HCT116 (cell line): Measurements from ENCODE around the gene SHISAL2A. TPM values are rescaled to one million over a fixed set of nuclear protein-coding genes. Genes with fewer than 3 reads are reported as not detected.

Experiments
- ATAC-seq: fragments of 200-7000 bp; cut with Tn5 transposase; 2 replicates; pipeline ENCODE4 v1.9.1; 2020; ENCODE audit warnings: mild to moderate bottlenecking, moderate library complexity
- BruUV-seq: library from RNA; stranded (reverse); fragments of 400-500 nt; replicated peaks from 2 replicates; lab custom pipeline; 2021; lab: Mats Ljungman, UMichigan
- CTCF ChIA-PET: fragments of 300-600 bp; sonication (Branson Sonifier 250); formaldehyde crosslinking; loops from one replicate; lab custom pipeline; 2021; ENCODE audit warnings: antibody characterized with exemption; lab: Charles Lee
- POLR2A ChIA-PET: fragments of 300-600, 350-600 bp; sonication (Branson Sonifier 250); formaldehyde crosslinking; loops from one replicate; lab custom pipeline; 2021; ENCODE audit warnings: antibody characterized with exemption; lab: Charles Lee
- RAD21 ChIA-PET, 2 experiments: fragments of 300-600 bp; sonication (Branson Sonifier 250); formaldehyde crosslinking; loops; one replicate each; lab custom pipeline; 2023; ENCODE audit warnings: low total read pairs in 2 of 2; ENCODE audit not compliant: uncharacterized antibody in 2 of 2, unreplicated experiment in 2 of 2, low non-redundant PET in 1 of 2; lab: Charles Lee
- DNase-seq: peaks from one replicate; pipeline ENCODE4 v3.0.0-alpha.2; 2010; ENCODE audit warnings: low read depth, low spot score
- H2AFZ ChIP-seq: fragments of 200-600 bp; shearing (Covaris generic), sonication (generic); 2 replicates; pipeline ENCODE4 v1.6.1; 2017; ENCODE audit warnings: low read depth, mixed run types, mixed read lengths, antibody characterized with exemption, low read length; ENCODE audit not compliant: poor library complexity, severe bottlenecking
- H3K27ac ChIP-seq: 2 replicates; pipeline ENCODE4 v1.5.1; 2012; ENCODE audit warnings: low read depth, low read length
- H3K27me3 ChIP-seq: fragments of 200-600 bp; sonication (generic); 2 replicates; pipeline ENCODE4 v1.6.1; 2016; ENCODE audit warnings: mixed run types, low read length, mixed read lengths; ENCODE audit not compliant: insufficient read depth
- H3K36me3 ChIP-seq, 2 experiments: fragments of 200-500 bp in 1 of 2; fragments of 200-600 bp in 1 of 2; sonication (Bioruptor generic) in 1 of 2; sonication (generic) in 1 of 2; 2 replicates each; pipeline versions ENCODE4 v1.5.1 to v1.6.1; 2014 to 2016; ENCODE audit warnings: low read length in 2 of 2, inconsistent platforms in 1 of 2, mixed read lengths in 1 of 2, mixed run types in 1 of 2; ENCODE audit not compliant: insufficient read depth in 2 of 2, control insufficient read depth in 1 of 2
- H3K4me1 ChIP-seq, 2 experiments: fragments of 200-600 bp in 1 of 2; sonication (generic) in 1 of 2; 2 replicates each; pipeline versions ENCODE4 v1.5.1 to v1.6.1; 2012 to 2017; ENCODE audit warnings: low read length in 2 of 2, inconsistent platforms in 1 of 2, mild to moderate bottlenecking in 1 of 2, mixed read lengths in 1 of 2, mixed run types in 1 of 2, moderate library complexity in 1 of 2; ENCODE audit not compliant: insufficient read depth in 2 of 2, control insufficient read depth in 1 of 2
- H3K4me2 ChIP-seq: fragments of 200-600 bp; sonication (generic); 2 replicates; pipeline ENCODE4 v1.6.1; 2017; ENCODE audit warnings: mixed run types, low read length, mixed read lengths
- H3K4me3 ChIP-seq, 2 experiments: fragments of 200-600 bp in 1 of 2; sonication (generic) in 1 of 2; replicated peaks in 1 of 2; 2 replicates each; pipeline ENCODE4 v1.5.1; 2011 to 2016; ENCODE audit warnings: low read length in 2 of 2, control low read depth in 1 of 2, low read depth in 1 of 2, mild to moderate bottlenecking in 1 of 2, mixed read lengths in 1 of 2, mixed run types in 1 of 2
- H3K79me2 ChIP-seq: fragments of 200-600 bp; sonication (generic); 2 replicates; pipeline ENCODE4 v1.6.1; 2017; ENCODE audit warnings: mild to moderate bottlenecking, mixed run types, low read length, moderate library complexity, mixed read lengths; ENCODE audit not compliant: insufficient read depth
- H3K9ac ChIP-seq: fragments of 200-600 bp; sonication (generic); 2 replicates; pipeline ENCODE4 v1.6.1; 2016; ENCODE audit warnings: low read length, mixed read lengths
- H3K9me2 ChIP-seq: fragments of 200-600 bp; sonication (generic), shearing (Covaris generic); 2 replicates; pipeline ENCODE4 v1.6.1; 2017; ENCODE audit warnings: mixed run types, mild to moderate bottlenecking, moderate library complexity; ENCODE audit not compliant: insufficient read depth
- H3K9me3 ChIP-seq, 2 experiments: fragments of 200-500 bp in 1 of 2; fragments of 200-600 bp in 1 of 2; sonication (Bioruptor generic) in 1 of 2; sonication (generic) in 1 of 2; 2 replicates each; pipeline ENCODE4 v1.6.1; 2014 to 2017; ENCODE audit warnings: low read length in 2 of 2, mixed read lengths in 2 of 2, inconsistent platforms in 1 of 2, low read depth in 1 of 2, mild to moderate bottlenecking in 1 of 2, mixed run types in 1 of 2, moderate library complexity in 1 of 2; ENCODE audit not compliant: control insufficient read depth in 1 of 2, insufficient read depth in 1 of 2
- H4K20me1 ChIP-seq: fragments of 200-600 bp; sonication (generic), shearing (Covaris generic); 2 replicates; pipeline ENCODE4 v1.6.1; 2017; ENCODE audit warnings: mixed run types, mild to moderate bottlenecking, moderate library complexity; ENCODE audit not compliant: insufficient read depth
- ATF3 ChIP-seq: IDR thresholded peaks from 2 replicates; pipeline ENCODE4 v1.6.1; 2012
- CEBPB ChIP-seq: IDR thresholded peaks from 2 replicates; pipeline ENCODE4 v1.6.1; 2012; ENCODE audit warnings: low read depth
- CTCF ChIP-seq, 3 experiments: fragments of 200-600 bp in 1 of 3; sonication (generic) in 1 of 3; IDR thresholded peaks in 2 of 3; conservative IDR thresholded peaks in 1 of 3; 2 replicates each; pipeline ENCODE4 v1.5.1; 2012 to 2017; ENCODE audit warnings: low read depth in 2 of 3, low read length in 2 of 3, antibody characterized with exemption in 1 of 3, borderline replicate concordance in 1 of 3, control low read depth in 1 of 3, mild to moderate bottlenecking in 1 of 3, mixed read lengths in 1 of 3, mixed run types in 1 of 3, moderate library complexity in 1 of 3; ENCODE audit not compliant: insufficient read depth in 1 of 3
- EZH2 ChIP-seq: fragments of 200-600 bp; sonication (generic); IDR thresholded peaks from 2 replicates; pipeline ENCODE4 v1.6.1; 2017; ENCODE audit warnings: antibody characterized with exemption, mixed run types
- EZH2phosphoT487 ChIP-seq: fragments of 200-600 bp; IDR thresholded peaks from 2 replicates; pipeline ENCODE4 v1.6.1; 2018; ENCODE audit warnings: antibody characterized with exemption, borderline replicate concordance
- RAD21 ChIP-seq: IDR thresholded peaks from 2 replicates; pipeline ENCODE4 v1.6.1; 2012; ENCODE audit warnings: low read depth, mild to moderate bottlenecking
- SIN3A ChIP-seq: IDR thresholded peaks from 2 replicates; pipeline ENCODE4 v1.6.1; 2012; ENCODE audit warnings: low read depth
- SP1 ChIP-seq: IDR thresholded peaks from 2 replicates; pipeline ENCODE4 v1.6.1; 2012; ENCODE audit warnings: low read depth
- TCF7L2 ChIP-seq: IDR thresholded peaks from 2 replicates; pipeline ENCODE4 v1.7.0; 2011; ENCODE audit warnings: borderline replicate concordance, inconsistent platforms; ENCODE audit not compliant: insufficient read depth, insufficient read length; ENCODE audit errors: extremely low read depth
- ZBTB33 ChIP-seq: IDR thresholded peaks from 2 replicates; pipeline ENCODE4 v1.6.1; 2011; ENCODE audit warnings: mild to moderate bottlenecking, low read length, moderate library complexity; ENCODE audit not compliant: insufficient replicate concordance; ENCODE audit errors: extremely low read depth
- intact Hi-C: fragments of 100-400 bp; cut with micrococcal nuclease; formaldehyde crosslinking; loops from 2 replicates; pipeline ENCODE4 v1.10.0; 2022
- total RNA-seq: library from RNA; stranded (reverse); gene quantifications from one replicate; pipeline ENCODE4 v1.2.1, GENCODE V29; 2021; ENCODE audit not compliant: unreplicated experiment

The SHISAL2A gene
- total RNA-seq, 1 experiment from 2014 or later = not detected

GRCh38 chr1:52588027-52588426 lies 44.9 kb upstream of the SHISAL2A start:
- Histone ChIP-seq H3K9me3 (no peaks in the 10 kb centered on the region), H3K79me2 (no peaks in the 10 kb centered on the region), H3K4me2 (no peak overlapping the region), H3K9me2 (no peaks in the 10 kb centered on the region), H3K36me3 (no peaks in the 10 kb centered on the region), H3K27me3 (no peaks in the 10 kb centered on the region), H2AFZ (no peak overlapping the region), H3K9ac (no peak overlapping the region), H3K4me1 (no peaks in the 10 kb centered on the region), H3K4me3 (no peak overlapping the region), H4K20me1 (no peaks in the 10 kb centered on the region), H3K27ac (no peak overlapping the region)
- ChIA-PET CTCF (no interaction called here), RAD21 (no interaction called here), POLR2A (no interaction called here)
- no peak for ATAC-seq
- DNase-seq = no peak
- TF ChIP-seq RAD21 (no peak), SP1 (no peak), EZH2 (no peak), CTCF (IDR thresholded peaks at IDR 0.05 in 2 of 3, conservative IDR thresholded peaks at IDR 0.05 in 1 of 3; ENCODE audit: borderline replicate concordance in 1 of 3, insufficient read depth in 1 of 3, low read depth in 2 of 3, low read length in 2 of 3) (no peak)
- no TSS peak for BruUV-seq
- intact Hi-C loops = no loop called here

GRCh38 chr1:52588535-52588934 lies 44.4 kb upstream of the SHISAL2A start:
- DNase-seq (no peak), ATAC-seq (no peak)
- ChIA-PET POLR2A (no interaction called here), RAD21 (no interaction called here), CTCF (no interaction called here)
- no peaks in the 10 kb centered on the region for H3K9me2 ChIP-seq
- H3K4me2 ChIP-seq = no peak overlapping the region
- H3K9ac ChIP-seq = no peak overlapping the region
- no TSS peak for BruUV-seq
- no peaks in the 10 kb centered on the region for H3K27me3 ChIP-seq
- no peaks in the 10 kb centered on the region for H3K4me1 ChIP-seq
- no peak overlapping the region for H3K4me3 ChIP-seq
- H2AFZ ChIP-seq = no peak overlapping the region
- TF ChIP-seq TCF7L2 (no peak), ATF3 (no peak), ZBTB33 (no peak), SIN3A (no peak), RAD21 (no peak), EZH2phosphoT487 (no peak), CEBPB (no peak)
- no peaks in the 10 kb centered on the region for H3K9me3 ChIP-seq
- intact Hi-C loops = no loop called here
- H3K36me3 ChIP-seq = no peaks in the 10 kb centered on the region
- H3K27ac ChIP-seq = no peak overlapping the region
- H4K20me1 ChIP-seq = no peaks in the 10 kb centered on the region
- H3K79me2 ChIP-seq = no peaks in the 10 kb centered on the region
